ENCODE results near the gene KCNMA1.

DNA sequence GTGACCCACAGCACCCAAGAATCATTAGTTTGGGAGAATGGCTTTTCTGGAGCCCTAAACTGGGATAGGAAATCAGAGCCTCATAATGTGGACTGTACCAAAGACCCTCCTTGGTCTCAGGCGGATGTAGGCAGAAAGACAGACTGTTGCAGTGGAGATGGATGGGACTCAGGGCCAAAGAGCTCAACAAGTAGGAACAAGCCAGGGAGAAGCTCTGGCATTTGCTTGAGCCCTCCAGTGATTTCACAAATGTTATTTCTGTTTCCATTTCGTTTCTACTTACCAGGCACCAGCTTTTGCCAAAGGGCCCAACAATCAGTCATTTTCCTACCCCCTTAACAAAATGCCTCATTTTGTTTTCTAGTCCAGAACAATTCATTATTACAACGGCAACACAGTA is 762.7 kb downstream of the KCNMA1 start:
- no peak for TF ChIP-seq CTCF (IDR thresholded peaks at IDR 0.05; ENCODE audit: insufficient read depth, low read length, poor library complexity, severe bottlenecking)
- TF ChIP-seq EZH2phosphoT487 (conservative IDR thresholded peaks at IDR 0.05; ENCODE audit: low read length) = no peak

Measured in SU-DHL-6 (cell line).